Measurements from ENCODE around the gene DMP1.

GRCh38 chr4:87697272-87697671 is 47.2 kb downstream of the DMP1 start:
- TF ChIP-seq CTCF (IDR thresholded peaks at IDR 0.05) (no peak), POLR2AphosphoS5 (IDR thresholded peaks at IDR 0.05) (no peak)

Data from gastroesophageal sphincter (tissue), 3 donors.